HepG2 (cell line): ENCODE data around the gene RBMS2. TPM values are rescaled to one million over a fixed set of nuclear protein-coding genes. Genes with fewer than 3 reads are reported as not detected.

Experiments
- BRCA1 ChIP-seq: sonication (generic); formaldehyde crosslinking; IDR thresholded peaks from 2 replicates; pipeline ENCODE4 v1.4.0; 2020; ENCODE audit warnings: missing genetic modification reagents
- CBFB ChIP-seq: sonication (generic); formaldehyde crosslinking; IDR thresholded peaks from 2 replicates; pipeline ENCODE4 v1.4.0; 2020; ENCODE audit warnings: missing genetic modification reagents
- FOSL1 ChIP-seq: sonication (generic); formaldehyde crosslinking; IDR thresholded peaks from 2 replicates; pipeline ENCODE4 v1.9.0; 2021; ENCODE audit warnings: missing genetic modification reagents, borderline replicate concordance
- HDAC2 ChIP-seq: sonication (generic); formaldehyde crosslinking; IDR thresholded peaks from 2 replicates; pipeline ENCODE4 v1.4.0; 2020; ENCODE audit warnings: missing genetic modification reagents
- HMG20B ChIP-seq: conservative IDR thresholded peaks from 2 replicates; pipeline ENCODE4 v1.6.1; 2016; ENCODE audit warnings: missing genetic modification reagents, missing compliant biosample characterization
- HNRNPUL1 ChIP-seq: fragments of 200-400 bp; formaldehyde crosslinking; IDR thresholded peaks from 2 replicates; pipeline ENCODE4 v1.6.1; 2017; ENCODE audit warnings: low read depth, mild to moderate bottlenecking, low read length, moderate library complexity
- KLF9 ChIP-seq: IDR thresholded peaks from 2 replicates; pipeline ENCODE4 v1.6.1; 2016; ENCODE audit warnings: low read depth
- MEF2D ChIP-seq: sonication (generic); formaldehyde crosslinking; IDR thresholded peaks from 2 replicates; pipeline ENCODE4 v1.5.1; 2020; ENCODE audit warnings: mild to moderate bottlenecking, missing genetic modification reagents
- MTF2 ChIP-seq: sonication (generic); formaldehyde crosslinking; IDR thresholded peaks from 2 replicates; pipeline ENCODE4 v1.5.0; 2020; ENCODE audit warnings: missing genetic modification reagents, borderline replicate concordance
- SMAD9 ChIP-seq: sonication (generic); formaldehyde crosslinking; IDR thresholded peaks from 2 replicates; pipeline ENCODE4 v1.5.1; 2020; ENCODE audit warnings: mild to moderate bottlenecking, missing genetic modification reagents
- SNAPC2 ChIP-seq: sonication (generic); formaldehyde crosslinking; IDR thresholded peaks from 2 replicates; pipeline ENCODE4 v1.8.1; 2022; ENCODE audit warnings: mild to moderate bottlenecking, missing genetic modification reagents
- SRSF9 ChIP-seq: fragments of 200-400 bp; formaldehyde crosslinking; IDR thresholded peaks from 2 replicates; pipeline ENCODE4 v1.6.1; 2018; ENCODE audit warnings: borderline replicate concordance, mild to moderate bottlenecking, low read depth, low read length; ENCODE audit not compliant: insufficient read depth, poor library complexity, severe bottlenecking
- ZBTB8A ChIP-seq: sonication (generic); formaldehyde crosslinking; IDR thresholded peaks from 2 replicates; pipeline ENCODE4 v1.4.0; 2020; ENCODE audit warnings: mild to moderate bottlenecking, low read depth, missing genetic modification reagents, borderline replicate concordance
- ZFP82 ChIP-seq: sonication (generic); formaldehyde crosslinking; IDR thresholded peaks from 2 replicates; pipeline ENCODE4 v1.5.1; 2020; ENCODE audit warnings: mild to moderate bottlenecking, missing genetic modification reagents, borderline replicate concordance
- ZMYM4 ChIP-seq: sonication (generic); formaldehyde crosslinking; IDR thresholded peaks from 2 replicates; pipeline ENCODE4 v1.8.1; 2023; ENCODE audit warnings: mild to moderate bottlenecking, missing genetic modification reagents
- ZNF234 ChIP-seq: sonication (generic); formaldehyde crosslinking; conservative IDR thresholded peaks from 2 replicates; pipeline ENCODE4 v1.5.1; 2020; ENCODE audit warnings: mild to moderate bottlenecking, missing genetic modification reagents
- ZNF253 ChIP-seq: sonication (generic); formaldehyde crosslinking; IDR thresholded peaks from 2 replicates; pipeline ENCODE4 v1.8.0; 2022; ENCODE audit warnings: mild to moderate bottlenecking, missing genetic modification reagents, borderline replicate concordance
- ZNF296 ChIP-seq: sonication (generic); formaldehyde crosslinking; conservative IDR thresholded peaks from 2 replicates; pipeline ENCODE4 v1.5.0; 2020; ENCODE audit warnings: mild to moderate bottlenecking, missing genetic modification reagents
- ZNF703 ChIP-seq: sonication (generic); formaldehyde crosslinking; IDR thresholded peaks from 2 replicates; pipeline ENCODE4 v1.5.1; 2020; ENCODE audit warnings: missing genetic modification reagents, mild to moderate bottlenecking, moderate library complexity, borderline replicate concordance
- ZSCAN30 ChIP-seq: sonication (generic); formaldehyde crosslinking; IDR thresholded peaks from 2 replicates; pipeline ENCODE4 v1.5.0; 2020; ENCODE audit warnings: mild to moderate bottlenecking, missing genetic modification reagents
- polyA plus RNA-seq, 8 experiments: library from polyadenylated mRNA; depleted of rRNA in 3 of 8; stranded (reverse) in 7 of 8; unstranded in 1 of 8; fragments of >200 nt; fragmentation: Illumina TruSeq in 4 of 8; extraction: Trizol in 4 of 8; gene quantifications; 2 replicates each; pipeline versions ENCODE4 v1.2.1 to v1.2.3, GENCODE V29; 2011 to 2016; ENCODE audit warnings: low read depth in 4 of 8, missing spikeins in 1 of 8, mixed read lengths in 1 of 8; ENCODE audit not compliant: insufficient read depth in 1 of 8
- total RNA-seq, 5 experiments: library from RNA; depleted of rRNA; stranded (reverse); fragments of >200 nt; fragmentation: Illumina TruSeq; extraction: Trizol; gene quantifications; 2 replicates each; pipeline ENCODE4 v1.2.3, GENCODE V29; 2016; ENCODE audit warnings: low read depth in 1 of 5
- TF ChIP-seq, protein P1 (sequence below): sonication (generic); formaldehyde crosslinking; IDR thresholded peaks from 2 replicates; pipeline ENCODE4 v1.8.1; 2023; ENCODE audit warnings: mild to moderate bottlenecking, inconsistent platforms, moderate library complexity, missing genetic modification reagents, borderline replicate concordance
- TF ChIP-seq, protein P2 (sequence below): sonication (generic); formaldehyde crosslinking; IDR thresholded peaks from 2 replicates; pipeline ENCODE4 v1.8.1; 2023; ENCODE audit warnings: mild to moderate bottlenecking, moderate library complexity, missing genetic modification reagents
- TF ChIP-seq, protein P3 (sequence below): sonication (generic); formaldehyde crosslinking; IDR thresholded peaks from 2 replicates; pipeline ENCODE4 v1.5.0; 2020; ENCODE audit warnings: missing genetic modification reagents
- TF ChIP-seq, protein P4 (sequence below): sonication (generic); formaldehyde crosslinking; IDR thresholded peaks from 2 replicates; pipeline ENCODE4 v1.5.0; 2020; ENCODE audit warnings: missing genetic modification reagents
- TF ChIP-seq, protein P5 (sequence below): sonication (generic); formaldehyde crosslinking; IDR thresholded peaks from 2 replicates; pipeline ENCODE4 v1.8.1; 2023; ENCODE audit warnings: mild to moderate bottlenecking, missing genetic modification reagents

The RBMS2 gene
- total and polyA plus RNA-seq, 2 of the 13 experiments (the other 11 are each of a cell fraction or from before 2014, with no cell fraction given), result 0.53 to 7.4 TPM

DNA sequence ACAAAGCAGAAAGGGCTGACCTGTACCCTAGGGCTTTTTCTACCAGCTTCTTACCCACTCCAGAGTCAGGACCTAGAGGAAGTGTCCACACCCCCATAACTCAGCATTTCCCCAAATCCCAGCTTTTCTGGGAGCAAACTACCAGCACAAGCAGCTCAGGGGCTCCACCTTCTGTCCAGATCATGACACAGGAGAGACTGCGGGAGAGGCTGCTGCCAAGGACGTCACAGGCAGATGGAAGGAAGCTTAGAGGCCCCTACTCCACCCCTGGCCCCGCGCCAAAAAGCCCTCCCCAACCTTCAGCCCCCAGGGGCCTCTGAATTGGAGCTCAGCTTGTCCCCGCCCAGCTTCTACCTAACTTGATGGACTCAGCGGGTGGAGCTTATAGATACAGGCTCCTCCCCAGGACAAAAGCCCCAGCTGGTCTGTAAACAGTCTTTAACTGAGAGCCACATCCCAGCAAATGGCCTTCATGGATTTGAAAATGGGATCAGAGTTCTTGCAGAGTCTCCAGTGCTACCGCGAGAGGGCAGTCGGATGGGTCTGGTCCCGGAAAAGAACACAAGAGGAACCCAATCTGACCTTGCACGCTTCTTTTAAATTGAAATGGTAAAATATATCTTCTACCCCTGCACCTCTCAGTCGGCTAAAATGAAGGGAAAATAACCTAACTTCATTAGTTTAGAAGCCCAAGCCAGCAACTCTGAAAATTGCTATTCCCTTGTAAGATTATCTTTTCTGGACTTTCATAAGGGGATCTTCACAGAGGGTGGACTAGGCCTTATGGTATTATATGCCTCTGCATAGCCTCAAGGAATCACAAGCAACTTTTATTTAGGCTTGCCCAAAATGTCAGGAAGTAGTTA is 115.3 kb downstream of the RBMS2 start (continued):
- TF ChIP-seq ZSCAN30, result peak; percentile 100
- TF ChIP-seq SMAD9 (CRISPR knock-in tag), result no peak
- no peak for TF ChIP-seq ZNF253
- TF ChIP-seq ZBTB8A (CRISPR knock-in tag), result no peak
- TF ChIP-seq CBFB (CRISPR knock-in tag), result no peak; the same call in 1 of the 2 replicates
- peak; percentile 86 for TF ChIP-seq ZMYM4 (CRISPR knock-in tag)
- TF ChIP-seq, protein P1, sequence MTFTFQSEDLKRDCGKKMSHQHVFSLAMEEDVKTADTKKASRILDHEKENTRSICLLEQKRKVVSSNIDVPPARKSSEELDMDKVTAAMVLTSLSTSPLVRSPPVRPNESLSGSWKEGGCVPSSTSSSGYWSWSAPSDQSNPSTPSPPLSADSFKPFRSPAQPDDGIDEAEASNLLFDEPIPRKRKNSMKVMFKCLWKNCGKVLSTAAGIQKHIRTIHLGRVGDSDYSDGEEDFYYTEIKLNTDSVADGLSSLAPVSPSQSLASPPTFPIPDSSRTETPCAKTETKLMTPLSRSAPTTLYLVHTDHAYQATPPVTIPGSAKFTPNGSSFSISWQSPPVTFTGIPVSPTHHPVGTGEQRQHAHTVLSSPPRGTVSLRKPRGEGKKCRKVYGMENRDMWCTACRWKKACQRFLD (CRISPR knock-in tag), result no peak
- TF ChIP-seq ZFP82 (CRISPR knock-in tag), result no peak
- TF ChIP-seq SRSF9, result no peak
- no peak for TF ChIP-seq ZNF703 (CRISPR knock-in tag)
- TF ChIP-seq ZNF296 (CRISPR knock-in tag), result no peak
- TF ChIP-seq, protein P2, sequence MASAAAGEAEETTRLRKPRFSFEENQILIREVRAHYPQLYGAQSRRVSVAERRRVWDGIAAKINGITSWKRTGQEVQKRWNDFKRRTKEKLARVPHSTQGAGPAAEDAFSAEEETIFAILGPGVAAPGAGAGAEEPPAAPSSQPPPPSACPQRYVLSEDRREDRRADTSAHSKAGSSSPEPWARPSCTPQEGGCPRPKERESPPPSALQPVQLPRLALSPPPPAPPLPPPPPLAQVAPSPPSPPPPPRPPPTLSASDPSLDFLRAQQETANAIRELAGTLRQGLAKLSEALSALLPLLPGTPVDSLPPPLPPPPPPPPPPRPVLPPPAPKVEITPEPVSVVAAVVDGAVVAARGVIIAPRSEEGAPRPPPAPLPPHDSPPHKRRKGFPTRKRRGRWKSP (CRISPR knock-in tag), result no peak
- TF ChIP-seq FOSL1 (CRISPR knock-in tag), result no peak
- no peak for TF ChIP-seq HNRNPUL1
- peak; percentile 42; the same call in 1 of the 2 replicates for TF ChIP-seq MEF2D
- TF ChIP-seq, protein P3, sequence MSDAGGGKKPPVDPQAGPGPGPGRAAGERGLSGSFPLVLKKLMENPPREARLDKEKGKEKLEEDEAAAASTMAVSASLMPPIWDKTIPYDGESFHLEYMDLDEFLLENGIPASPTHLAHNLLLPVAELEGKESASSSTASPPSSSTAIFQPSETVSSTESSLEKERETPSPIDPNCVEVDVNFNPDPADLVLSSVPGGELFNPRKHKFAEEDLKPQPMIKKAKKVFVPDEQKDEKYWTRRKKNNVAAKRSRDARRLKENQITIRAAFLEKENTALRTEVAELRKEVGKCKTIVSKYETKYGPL (CRISPR knock-in tag), result no peak
- TF ChIP-seq SNAPC2 (CRISPR knock-in tag), result no peak
- peak; percentile 62; the same call in 1 of the 2 replicates for TF ChIP-seq HMG20B
- TF ChIP-seq, protein P4, sequence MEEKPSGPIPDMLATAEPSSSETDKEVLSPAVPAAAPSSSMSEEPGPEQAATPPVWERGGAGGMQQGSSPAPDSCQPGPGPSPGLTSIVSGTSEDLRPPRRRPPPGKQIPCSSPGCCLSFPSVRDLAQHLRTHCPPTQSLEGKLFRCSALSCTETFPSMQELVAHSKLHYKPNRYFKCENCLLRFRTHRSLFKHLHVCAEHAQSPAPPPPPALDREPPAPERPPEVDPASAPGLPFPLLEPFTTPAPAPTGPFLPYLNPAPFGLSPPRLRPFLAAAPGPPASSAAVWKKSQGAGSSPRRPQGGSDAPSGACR (CRISPR knock-in tag), result peak; percentile 67
- no peak for TF ChIP-seq ZNF234
- TF ChIP-seq KLF9 (CRISPR knock-in tag), result no peak
- TF ChIP-seq, protein P5, sequence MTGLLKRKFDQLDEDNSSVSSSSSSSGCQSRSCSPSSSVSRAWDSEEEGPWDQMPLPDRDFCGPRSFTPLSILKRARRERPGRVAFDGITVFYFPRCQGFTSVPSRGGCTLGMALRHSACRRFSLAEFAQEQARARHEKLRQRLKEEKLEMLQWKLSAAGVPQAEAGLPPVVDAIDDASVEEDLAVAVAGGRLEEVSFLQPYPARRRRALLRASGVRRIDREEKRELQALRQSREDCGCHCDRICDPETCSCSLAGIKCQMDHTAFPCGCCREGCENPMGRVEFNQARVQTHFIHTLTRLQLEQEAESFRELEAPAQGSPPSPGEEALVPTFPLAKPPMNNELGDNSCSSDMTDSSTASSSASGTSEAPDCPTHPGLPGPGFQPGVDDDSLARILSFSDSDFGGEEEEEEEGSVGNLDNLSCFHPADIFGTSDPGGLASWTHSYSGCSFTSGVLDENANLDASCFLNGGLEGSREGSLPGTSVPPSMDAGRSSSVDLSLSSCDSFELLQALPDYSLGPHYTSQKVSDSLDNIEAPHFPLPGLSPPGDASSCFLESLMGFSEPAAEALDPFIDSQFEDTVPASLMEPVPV (CRISPR knock-in tag), result no peak
- no peak for TF ChIP-seq BRCA1 (CRISPR knock-in tag)
- TF ChIP-seq HDAC2, result peak; percentile 74
- no peak for TF ChIP-seq MTF2 (CRISPR knock-in tag)
